ENCODE data around the gene SMIM17.

DNA sequence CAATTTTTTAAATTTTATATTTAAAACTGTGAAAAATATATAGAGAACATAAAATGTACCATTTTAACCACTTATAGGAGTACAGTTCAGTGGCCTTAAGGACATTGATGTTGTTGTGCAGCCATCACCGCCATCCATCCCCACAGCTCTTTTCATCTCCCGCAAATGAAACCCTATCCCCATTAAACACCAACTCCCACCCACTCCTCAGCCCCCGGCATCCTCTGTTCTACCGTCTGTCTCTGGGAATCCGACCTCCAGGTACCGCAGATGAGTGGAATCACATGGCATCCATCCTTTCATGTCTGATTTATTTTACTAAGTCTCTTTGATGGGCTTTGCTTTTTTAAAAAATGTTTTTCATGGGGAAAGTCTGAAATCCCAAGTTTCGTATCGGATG, 23.8 kb upstream of the SMIM17 start:
- TF ChIP-seq, protein P1, sequence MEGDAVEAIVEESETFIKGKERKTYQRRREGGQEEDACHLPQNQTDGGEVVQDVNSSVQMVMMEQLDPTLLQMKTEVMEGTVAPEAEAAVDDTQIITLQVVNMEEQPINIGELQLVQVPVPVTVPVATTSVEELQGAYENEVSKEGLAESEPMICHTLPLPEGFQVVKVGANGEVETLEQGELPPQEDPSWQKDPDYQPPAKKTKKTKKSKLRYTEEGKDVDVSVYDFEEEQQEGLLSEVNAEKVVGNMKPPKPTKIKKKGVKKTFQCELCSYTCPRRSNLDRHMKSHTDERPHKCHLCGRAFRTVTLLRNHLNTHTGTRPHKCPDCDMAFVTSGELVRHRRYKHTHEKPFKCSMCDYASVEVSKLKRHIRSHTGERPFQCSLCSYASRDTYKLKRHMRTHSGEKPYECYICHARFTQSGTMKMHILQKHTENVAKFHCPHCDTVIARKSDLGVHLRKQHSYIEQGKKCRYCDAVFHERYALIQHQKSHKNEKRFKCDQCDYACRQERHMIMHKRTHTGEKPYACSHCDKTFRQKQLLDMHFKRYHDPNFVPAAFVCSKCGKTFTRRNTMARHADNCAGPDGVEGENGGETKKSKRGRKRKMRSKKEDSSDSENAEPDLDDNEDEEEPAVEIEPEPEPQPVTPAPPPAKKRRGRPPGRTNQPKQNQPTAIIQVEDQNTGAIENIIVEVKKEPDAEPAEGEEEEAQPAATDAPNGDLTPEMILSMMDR (IDR thresholded peaks at IDR 0.05) = no peak
- TF ChIP-seq POLR2A (IDR thresholded peaks at IDR 0.05) = no peak

All from thyroid gland (tissue), 4 donors.